GM18909 (cell line): ENCODE results near the gene ACAP2.
"Not testable (repeated sequence)": the region's sequence is repeated elsewhere in the genome, so short reads cannot be mapped to it uniquely, and the experiment has no call there.

Experiments
- ATAC-seq: cut with Tn5 transposase; IDR thresholded peaks from one replicate; pipeline ENCODE4 v1.9.1; 2021; ENCODE audit warnings: mild to moderate bottlenecking; ENCODE audit not compliant: unreplicated experiment, poor library complexity

The ACAP2 gene

DNA sequence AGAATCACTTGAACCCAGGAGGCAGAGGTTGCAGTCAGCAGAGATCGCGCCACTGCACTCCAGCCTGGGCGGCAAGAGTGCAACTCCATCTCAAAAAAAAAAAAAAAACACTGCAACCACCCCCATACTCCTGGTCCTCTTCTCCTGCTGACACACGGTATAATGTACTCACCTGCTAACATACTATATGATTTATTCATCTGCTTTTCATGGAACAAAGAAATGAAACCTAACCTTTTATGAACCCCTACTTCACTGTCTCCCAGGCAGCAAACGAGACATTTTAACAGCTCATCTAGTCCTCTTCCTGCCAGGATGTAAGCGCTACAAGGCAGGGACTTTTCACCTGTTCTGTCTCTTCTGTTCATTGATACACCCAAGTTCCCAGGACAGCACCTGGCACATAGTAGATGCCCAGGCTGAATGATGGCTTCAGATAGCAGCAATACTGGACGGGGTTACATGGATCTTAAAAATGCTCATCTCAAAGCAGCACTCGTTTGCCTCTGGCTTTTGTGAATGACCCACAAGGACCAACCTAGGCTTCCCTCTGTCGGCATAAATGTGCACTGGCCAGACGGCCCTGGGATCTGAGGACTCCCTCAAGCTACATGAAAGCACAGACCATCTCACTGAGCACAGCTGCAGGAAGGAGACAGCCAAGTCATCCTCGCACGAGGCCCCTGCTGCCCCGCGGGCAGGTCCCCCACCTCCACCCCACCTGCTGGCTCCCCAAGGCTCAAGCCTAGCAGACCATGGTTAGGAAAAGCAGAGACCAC lies 192.2 kb downstream of the ACAP2 start:
- ATAC-seq: no peak

DNA sequence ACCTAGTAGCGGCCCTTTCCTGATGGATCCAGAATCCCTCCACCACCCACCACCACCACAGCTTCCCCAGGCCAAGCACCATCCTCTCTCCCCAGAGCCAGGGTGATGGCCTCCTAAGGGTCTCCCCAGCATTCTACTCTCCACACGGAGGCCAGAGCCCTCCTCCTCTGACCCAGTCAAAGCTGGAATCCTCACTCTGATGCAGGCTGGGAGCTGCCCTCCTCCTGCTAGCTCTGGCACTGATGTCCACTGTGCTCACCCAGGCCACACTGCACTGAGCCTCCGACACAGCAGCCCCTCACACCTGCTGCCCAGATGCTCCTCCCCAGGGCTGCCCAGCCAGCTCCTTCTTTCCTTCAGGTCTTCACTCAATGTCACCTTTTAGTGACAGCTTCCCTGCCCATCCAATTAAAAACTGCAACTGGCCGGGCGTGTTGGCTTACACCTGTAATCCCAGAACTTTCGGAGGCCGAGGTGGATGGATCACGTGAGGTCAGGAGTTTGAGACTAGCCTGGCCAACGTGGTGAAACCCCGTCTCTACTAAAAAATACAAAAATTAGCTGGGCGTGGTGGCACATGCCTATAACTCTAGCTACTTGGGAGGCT lies 192.9 kb downstream of the ACAP2 start:
- ATAC-seq: no peak

DNA sequence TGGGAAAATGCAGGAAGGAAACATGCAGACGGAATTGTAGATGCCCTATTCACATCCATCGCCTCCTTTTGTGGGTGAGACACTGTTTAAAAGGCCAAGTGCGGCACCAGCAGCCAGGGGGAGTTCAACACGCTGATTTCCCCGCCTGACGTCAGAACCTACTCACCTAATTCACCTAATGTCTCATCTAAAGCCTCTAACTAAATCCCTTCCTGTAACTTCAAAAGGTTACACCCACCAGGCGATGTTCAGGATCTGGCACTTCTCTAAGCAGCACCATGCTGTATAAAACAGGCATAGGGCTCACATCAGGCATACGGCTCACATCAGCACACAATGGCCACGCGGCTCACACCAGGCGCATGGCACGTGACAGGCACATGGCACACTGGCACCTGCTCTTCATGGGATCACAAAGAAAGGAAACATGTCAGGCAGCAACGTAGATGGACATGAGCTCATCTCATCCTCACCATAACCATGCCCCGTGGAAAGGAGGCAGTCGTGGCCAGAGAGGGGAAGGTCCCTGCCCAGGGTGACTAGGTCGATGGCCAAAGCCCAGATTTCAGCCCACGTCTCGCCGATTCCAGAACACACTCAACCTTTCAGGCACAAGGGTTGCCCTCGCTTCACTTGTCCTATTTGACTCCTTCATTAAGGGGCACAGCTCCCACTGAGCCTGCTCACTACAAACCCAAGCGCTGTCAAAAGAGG lies 193.6 kb downstream of the ACAP2 start:
- ATAC-seq: no peak

DNA sequence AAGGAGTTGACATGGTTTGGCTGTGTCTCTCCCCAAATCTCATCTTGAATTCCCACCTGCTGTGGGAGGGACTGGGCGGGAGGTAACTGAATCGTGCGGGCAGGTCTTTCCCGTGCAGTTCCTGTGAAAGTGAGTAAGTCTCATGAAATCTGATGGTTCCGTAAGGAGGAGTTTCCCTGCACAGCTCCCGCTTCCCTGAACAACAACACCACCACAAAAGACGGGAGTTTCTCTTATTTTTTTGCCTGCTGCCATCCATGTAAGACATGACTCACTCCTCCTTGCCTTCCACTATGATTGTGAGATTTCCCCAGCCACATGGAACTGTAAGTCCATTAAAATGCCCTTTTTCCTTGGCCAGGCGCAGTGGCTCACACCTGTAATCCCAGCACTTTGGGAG lies 194.5 kb downstream of the ACAP2 start:
- no peak for ATAC-seq

DNA sequence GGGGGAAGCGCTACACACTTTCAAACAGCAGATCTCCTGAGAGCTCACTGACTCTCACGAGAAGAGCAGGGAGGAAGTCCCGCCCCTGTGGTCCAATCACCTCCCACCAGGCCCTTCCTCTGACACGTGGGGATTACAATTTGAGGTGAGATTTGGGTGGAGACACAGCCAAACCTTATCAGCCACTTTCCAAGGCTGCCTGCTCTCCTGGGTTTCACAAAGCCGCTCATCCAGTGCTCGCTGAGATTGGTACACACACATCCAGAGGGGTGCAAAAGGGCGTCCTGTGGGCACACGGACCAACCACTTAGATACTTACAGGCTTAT lies 195.0 kb downstream of the ACAP2 start:
- no peak for ATAC-seq

DNA sequence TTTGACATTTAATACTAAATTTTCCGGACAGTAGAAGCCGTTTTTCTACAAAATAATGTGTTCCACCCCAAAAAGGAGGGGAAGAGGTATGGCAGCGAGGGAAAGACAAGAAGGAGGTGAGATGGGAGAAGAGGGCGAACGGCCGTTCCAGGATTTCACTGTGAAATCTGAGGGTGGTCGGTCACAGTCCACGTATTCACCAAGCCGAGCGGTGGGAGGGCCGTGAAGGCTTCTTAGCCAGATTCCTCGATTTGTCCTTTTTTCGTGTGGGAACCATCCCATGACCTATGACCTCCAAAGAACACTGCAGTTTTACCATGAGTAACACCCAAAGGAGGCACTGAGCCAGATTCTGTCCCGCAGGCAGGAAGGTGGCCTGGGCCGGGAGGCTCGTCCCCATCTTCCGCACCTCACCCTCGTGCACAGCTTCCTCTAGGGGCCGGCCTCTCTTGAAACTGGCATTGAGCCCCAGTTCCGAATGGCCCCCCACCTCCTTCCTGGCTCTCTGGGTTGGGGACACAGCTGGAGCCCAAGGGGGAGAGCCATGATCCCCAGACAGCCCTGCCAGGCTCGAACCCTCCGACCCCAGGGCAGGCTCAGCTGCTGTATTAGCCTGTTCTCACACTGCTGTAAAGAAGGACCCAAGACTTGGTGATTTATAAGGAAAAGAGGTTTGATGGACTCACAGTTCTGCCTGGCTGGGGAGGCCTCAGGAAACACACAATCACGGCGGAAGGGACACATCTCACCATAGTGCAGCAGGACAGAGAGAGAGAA lies 195.5 kb downstream of the ACAP2 start:
- no peak for ATAC-seq

- ATAC-seq: no peak
These were observed 196.2 kb downstream of the ACAP2 start for GRCh38 chr3:195246581-195246995.

GRCh38 chr3:195245531-195245951 lies 197.3 kb downstream of the ACAP2 start:
- no peak for ATAC-seq

DNA sequence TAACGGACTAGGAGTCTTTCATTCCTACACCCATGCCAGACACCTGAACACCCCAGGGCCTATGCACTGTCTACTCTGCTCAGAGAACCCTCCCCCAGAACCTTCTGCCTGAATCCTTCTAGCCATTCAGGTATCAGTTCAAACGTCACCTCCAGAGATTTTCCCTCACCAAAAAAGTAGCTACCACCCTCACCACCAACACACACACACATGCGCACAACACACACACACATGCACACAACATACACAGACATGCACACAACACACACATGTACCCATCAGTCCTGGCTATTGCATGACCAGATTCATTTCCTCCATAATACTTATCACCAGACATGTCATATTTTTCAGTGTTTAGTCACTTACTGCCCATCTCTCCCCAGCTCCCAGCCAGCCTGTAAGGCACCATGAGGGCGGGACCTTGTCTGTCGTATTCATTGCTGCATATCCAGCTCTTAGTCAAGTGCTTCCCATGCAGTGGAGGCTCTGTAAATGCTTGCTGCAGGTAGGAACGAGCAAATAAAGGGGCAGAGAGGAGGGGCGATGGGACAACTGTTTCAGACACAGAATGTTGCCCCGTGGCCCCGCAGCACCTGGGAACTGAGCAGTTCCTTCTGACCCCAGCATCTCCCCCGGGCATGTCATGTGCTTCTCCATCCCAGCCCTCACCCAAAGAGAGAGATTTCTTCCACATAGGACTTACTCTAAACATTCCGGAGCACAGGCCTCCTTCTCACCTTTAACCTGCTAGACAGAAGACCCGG lies 201.0 kb downstream of the ACAP2 start:
- no peak for ATAC-seq

GRCh38 chr3:195240939-195241338 lies 201.9 kb downstream of the ACAP2 start:
- no peak for ATAC-seq

DNA sequence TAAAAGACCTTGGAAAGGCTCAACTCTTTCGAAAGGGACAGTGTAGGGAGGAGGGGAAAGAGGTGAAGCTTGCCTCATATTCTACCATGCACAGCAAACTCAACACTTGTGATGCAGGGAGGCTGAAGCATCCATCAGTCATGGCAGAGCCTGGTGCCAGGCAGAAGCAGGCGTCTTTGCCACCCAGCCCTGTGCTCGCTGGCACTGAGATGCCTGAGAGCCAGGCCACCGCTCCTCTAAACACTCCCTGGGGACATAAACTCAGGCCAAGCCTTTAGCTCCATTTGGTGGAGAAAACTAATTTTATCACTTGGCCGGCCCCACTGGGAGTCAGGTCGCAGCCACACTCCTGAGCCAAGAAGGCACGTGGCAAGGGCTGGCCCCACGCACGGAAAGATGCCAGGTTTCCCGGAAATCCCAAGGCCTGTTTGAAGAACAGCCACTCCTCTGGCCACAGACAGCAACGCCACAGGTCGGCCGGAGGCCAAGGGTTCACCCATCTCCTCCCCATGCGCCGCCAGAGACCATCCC lies 202.6 kb downstream of the ACAP2 start:
- ATAC-seq: no peak

DNA sequence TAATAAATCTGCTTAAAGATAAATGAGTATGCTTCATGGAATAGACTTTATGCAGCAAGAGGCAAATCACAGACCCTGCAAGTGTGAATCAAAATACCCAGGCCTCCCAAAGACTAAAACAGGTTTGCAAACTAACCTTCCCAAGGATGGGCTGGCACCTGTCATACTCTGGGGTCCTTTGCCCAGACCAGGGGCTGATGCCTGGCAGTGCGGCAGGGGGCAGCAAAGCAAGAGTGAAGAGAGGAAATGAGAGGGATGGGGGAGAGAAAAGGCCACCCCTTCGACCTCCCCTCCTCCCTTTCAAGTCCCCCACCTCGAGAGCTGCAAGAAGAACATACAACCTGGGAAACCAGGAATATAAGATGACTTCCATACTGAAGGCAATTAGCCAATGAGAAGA lies 203.7 kb downstream of the ACAP2 start:
- no peak for ATAC-seq

DNA sequence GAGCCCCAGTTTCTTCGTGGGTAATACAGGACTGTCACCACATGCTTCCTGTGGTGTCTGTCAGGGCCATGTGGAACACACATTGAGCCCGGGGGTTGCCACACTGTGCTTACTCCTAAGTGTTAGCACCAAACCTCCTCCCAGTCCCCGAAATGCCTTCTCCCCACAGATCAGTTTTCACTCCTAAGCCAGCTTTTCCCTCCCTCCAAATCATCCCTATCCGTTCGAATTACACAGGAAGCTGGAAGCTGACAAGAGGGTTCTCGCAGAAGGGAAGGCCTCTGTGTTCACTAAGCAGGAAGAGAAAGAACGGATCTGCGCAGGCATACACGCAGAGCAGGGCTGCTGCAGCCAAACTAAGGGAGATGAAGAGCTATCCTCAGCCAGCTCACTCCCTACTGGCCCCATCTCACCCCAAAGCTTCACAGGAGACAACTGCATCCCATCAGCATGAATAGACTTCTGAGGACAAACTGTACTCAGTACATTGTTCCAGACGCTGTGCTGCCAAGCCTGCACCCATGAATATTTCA lies 204.2 kb downstream of the ACAP2 start:
- no peak for ATAC-seq

DNA sequence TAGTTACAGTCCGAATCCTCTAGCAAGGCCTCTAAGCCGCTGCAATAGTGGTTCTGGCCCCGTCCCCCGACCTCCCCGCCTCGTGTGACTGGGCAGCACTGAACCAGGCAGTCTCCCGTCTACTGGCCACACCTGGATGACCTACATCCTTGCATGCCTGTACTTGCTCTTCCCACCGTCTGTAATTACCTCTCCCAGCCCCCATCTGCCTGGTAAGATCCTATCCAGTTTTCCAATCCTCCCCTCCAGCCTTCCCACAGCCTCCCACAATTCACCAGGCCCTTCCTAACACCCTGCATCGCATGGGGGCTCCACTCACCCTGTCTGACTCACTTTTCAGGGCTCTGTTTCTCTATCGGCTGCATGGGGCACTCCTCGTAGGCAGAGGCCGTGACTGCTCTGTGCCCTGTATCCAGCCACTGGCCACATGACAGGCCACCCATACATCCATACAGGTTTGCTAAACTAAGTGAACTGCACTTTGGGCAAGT lies 204.7 kb downstream of the ACAP2 start:
- no peak for ATAC-seq

DNA sequence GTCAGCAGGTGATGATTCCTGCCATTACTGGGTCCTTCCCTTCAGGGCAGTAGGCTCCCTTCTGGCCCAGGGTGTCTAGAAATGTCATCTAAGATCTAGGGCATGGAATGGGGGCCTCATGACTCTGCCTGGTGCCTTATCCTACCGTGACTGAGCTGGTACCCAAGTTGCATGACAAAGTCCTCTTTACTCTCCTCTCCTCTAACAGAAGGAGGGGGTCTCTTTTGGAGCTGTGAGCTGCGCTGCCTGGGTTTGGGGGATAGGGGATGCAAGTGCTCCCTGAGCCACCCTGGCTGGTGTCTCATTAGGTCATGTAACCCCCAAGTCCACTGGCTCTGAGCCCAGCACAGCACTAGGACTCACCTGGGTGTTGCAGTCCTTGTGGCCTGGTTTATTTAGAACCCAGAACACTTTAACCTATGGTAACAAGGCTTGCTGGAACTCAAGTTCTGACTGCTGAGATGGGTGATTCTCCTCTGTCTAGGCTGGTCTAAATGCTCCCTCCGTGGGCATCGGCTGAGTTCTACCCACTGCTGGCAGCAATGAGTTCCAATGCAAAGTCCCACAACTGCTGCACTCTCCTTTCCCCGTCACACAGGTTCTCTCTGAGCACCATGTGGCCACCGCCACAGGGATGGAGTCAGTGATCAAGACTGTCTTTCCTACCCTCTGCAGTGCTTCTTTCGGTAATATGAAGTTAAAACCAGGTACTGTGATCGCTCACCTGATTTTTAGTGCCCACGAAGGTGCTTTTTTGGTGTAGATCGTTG lies 205.8 kb downstream of the ACAP2 start:
- ATAC-seq: no peak

DNA sequence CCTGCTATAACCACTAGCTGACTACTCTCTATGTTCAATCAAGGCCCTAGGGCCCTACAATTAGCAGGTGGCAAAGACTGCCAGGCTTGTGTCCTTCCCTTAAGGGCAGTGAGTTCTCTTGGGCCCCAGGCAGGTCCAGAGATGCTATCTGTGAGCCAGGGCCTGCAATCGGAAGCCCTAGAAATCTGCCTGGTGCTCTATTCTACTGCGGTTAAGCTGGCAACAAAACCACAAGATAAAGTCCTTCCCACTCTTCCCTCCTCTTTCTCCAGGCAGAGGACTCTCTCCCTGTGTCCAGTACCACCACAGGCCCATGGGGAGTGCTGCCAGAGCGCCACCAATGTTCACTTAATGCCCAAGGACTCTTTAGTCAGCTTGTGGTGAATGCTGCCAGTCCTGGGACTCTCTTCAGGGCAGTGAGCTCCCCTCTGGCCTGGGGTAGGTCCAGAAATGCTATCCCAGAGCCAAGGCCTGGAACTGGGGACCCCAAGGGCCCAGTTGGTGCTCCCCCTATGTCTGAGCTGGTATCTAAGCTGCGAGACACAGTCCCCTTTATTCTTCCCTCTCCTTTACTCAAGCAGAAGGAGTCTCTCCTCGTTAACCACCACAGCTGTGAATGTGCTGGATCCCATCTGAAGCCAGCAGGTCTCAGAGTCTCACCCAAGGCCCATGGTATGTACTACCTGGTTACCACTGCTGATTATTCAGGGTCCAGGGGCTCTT lies 206.6 kb downstream of the ACAP2 start:
- ATAC-seq: no peak

- no peak for ATAC-seq
These were observed 212.6 kb downstream of the ACAP2 start for GRCh38 chr3:195230244-195230643.

DNA sequence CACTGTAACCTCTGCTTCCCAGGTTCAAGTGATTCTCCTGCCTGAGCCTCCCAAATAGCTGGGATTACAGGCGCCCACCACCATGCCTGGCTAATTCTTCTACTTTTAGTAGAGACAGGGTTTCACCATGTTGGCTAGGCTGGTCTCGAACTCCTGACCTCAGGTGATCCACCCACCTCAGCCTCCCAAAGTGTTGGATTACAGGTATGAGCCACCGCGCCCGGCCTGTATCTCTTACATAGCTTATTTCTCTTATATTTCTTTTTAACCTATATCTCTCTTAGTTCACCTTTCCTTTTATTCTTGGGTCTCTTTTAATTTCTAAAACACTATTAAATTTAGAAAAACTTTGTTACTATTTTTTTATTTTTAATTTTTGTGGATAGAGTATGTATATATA lies 213.9 kb downstream of the ACAP2 start:
- not testable (repeated sequence) for ATAC-seq
